ENCODE data around the gene ACY1. TPM values are rescaled to one million over a fixed set of nuclear protein-coding genes. Genes with fewer than 3 reads are reported as not detected.

ACY1 gene
- total RNA-seq, 2 experiments from 2014 or later: 3.3 to 4.0 TPM

DNA sequence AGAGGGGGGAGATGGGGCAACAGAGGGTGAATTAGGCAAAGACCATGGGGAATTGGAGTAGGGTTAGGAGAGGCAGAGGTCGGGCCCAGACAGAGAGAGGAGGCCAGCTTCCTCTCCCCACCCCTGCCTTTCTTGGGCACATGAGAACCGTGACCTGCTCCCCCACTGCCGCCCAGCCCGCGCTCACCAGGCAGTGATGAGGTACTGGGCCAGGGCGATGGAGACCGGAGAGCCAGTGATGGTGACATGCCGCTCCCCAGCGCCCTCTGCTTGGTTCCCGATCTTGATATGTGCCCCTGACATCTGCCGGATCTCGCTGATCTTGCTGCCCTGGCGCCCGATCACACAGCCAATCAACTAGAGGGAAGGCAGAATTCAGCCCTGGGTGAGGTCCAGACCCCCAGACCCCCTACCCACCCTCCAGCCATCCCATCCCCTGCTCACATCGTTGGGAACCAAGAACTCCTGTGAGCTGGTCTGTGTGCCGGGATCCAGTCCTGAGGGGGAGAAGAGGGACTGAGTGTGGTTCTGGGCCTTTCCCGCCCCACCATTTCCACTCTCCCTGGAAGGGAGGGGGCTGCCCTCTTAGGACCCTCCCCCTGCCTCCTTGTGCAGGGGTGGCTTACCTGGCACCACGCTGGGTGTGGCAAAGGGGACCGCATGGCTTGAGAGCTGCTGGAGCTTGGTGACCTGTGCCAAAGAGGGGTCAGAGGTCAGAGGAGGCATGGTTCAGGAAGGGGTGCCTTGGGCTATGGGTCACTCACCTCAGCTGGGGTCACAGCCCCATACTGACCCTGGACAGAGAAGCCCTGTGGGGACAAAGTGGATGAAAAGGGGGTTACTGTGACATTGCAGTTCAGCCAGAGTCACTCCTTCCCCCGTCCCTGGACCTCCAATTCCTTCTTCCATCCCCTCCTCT, 24.5 kb upstream of the ACY1 start:
- ChIA-PET CTCF (ENCODE audit: unreplicated experiment) (no interaction called here), POLR2A (no interaction called here)
- H3K36me3 ChIP-seq (ENCODE audit: insufficient read depth, low read length): no peaks in the 10 kb centered on the region
- no peak overlapping the region for H3K4me3 ChIP-seq (ENCODE audit: low read depth, low read length, poor library complexity, severe bottlenecking)
- intact Hi-C loops (cut with micrococcal nuclease; ENCODE audit: unreplicated experiment): no loop called here
- BruUV-seq (replicated peaks): no TSS peak
- peaks cover 3% of the 10 kb centered on the region for H3K4me1 ChIP-seq (ENCODE audit: insufficient read depth, low read length, poor library complexity, severe bottlenecking)
- no peaks in the 10 kb centered on the region for H3K9me2 ChIP-seq (ENCODE audit: insufficient read depth, low read length)
- no peak for DNase-seq (ENCODE audit: low spot score)
- H3K79me2 ChIP-seq (ENCODE audit: insufficient read depth, low read depth, low read length): no peaks in the 10 kb centered on the region
- no peaks in the 10 kb centered on the region for H3K9me3 ChIP-seq (ENCODE audit: low read length)
- no peak overlapping the region for H2AFZ ChIP-seq (ENCODE audit: low read length)
- H3K27ac ChIP-seq (ENCODE audit: low read depth, low read length, poor library complexity, severe bottlenecking): no peak overlapping the region
- no peaks in the 10 kb centered on the region for H4K20me1 ChIP-seq (ENCODE audit: insufficient read depth, low read length)
- TF ChIP-seq CTCF (conservative IDR thresholded peaks at IDR 0.05; ENCODE audit: low read length) (no peak), EZH2phosphoT487 (IDR thresholded peaks at IDR 0.05; ENCODE audit: borderline replicate concordance, low read depth, low read length) (no peak)
- no peak overlapping the region for H3K4me2 ChIP-seq (ENCODE audit: low read length)

DNA sequence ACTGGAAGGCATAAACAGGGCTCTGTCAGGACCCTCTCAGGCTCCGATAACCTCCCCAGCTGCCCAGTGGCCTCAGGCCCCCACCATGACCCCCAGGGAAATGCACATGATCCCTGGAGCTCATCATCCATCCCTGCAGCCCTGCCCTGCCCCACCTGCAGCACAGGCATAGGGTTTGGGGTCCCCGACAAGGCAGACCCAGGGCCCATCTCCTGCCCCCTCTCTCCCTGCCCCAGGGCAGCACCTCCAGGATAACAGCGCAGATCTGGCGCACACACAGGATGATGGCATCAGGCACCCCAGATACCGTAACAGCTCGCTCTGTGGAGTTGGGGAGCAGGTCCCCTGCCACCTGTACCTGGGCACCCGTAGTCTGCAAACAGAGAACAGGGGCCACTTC, 23.7 kb upstream of the ACY1 start:
- BruUV-seq (replicated peaks): no TSS peak
- Histone ChIP-seq H3K9me2 (ENCODE audit: insufficient read depth, low read length) (no peaks in the 10 kb centered on the region), H3K79me2 (ENCODE audit: insufficient read depth, low read depth, low read length) (no peaks in the 10 kb centered on the region), H4K20me1 (ENCODE audit: insufficient read depth, low read length) (no peaks in the 10 kb centered on the region), H3K36me3 (ENCODE audit: insufficient read depth, low read length) (no peaks in the 10 kb centered on the region), H3K27ac (ENCODE audit: low read depth, low read length, poor library complexity, severe bottlenecking) (no peak overlapping the region), H3K4me3 (ENCODE audit: low read depth, low read length, poor library complexity, severe bottlenecking) (no peak overlapping the region), H3K9me3 (ENCODE audit: low read length) (no peaks in the 10 kb centered on the region), H2AFZ (ENCODE audit: low read length) (no peak overlapping the region), H3K4me2 (ENCODE audit: low read length) (no peak overlapping the region), H3K4me1 (ENCODE audit: insufficient read depth, low read length, poor library complexity, severe bottlenecking) (peaks cover 3% of the 10 kb centered on the region)
- intact Hi-C loops (cut with micrococcal nuclease; ENCODE audit: unreplicated experiment): no loop called here
- ChIA-PET CTCF (ENCODE audit: unreplicated experiment) (no interaction called here), POLR2A (interaction anchor here (0.6 kb wide), 1 partner anchor 70 kb away, joined by 3 read pairs; no protein-coding TSS in a partner anchor)
- no peak for TF ChIP-seq CTCF (conservative IDR thresholded peaks at IDR 0.05; ENCODE audit: low read length)
- TF ChIP-seq EZH2phosphoT487 (IDR thresholded peaks at IDR 0.05; ENCODE audit: borderline replicate concordance, low read depth, low read length): no peak
- DNase-seq (ENCODE audit: low spot score): no peak

DNA sequence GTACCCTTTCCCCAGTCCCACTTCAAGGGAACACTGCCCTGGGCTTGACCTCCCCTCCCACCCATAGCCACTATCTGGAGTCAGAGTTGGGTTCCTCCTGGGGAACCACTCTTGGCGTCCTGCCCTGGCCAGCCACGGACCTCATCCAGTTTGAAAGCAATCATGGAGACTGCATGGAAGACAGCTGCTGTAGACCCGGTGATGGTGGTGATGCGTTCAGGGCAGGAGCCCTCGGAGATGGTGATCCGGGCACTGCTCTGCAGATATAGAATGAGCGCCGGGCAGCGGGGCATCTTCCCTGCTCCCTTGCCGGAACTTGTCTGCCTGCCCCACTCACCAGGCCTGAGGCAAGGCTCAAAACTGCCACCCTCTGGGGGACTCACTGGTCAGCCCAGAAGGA, 22.9 kb upstream of the ACY1 start:
- intact Hi-C loops (cut with micrococcal nuclease; ENCODE audit: unreplicated experiment): no loop called here
- H3K4me3 ChIP-seq (ENCODE audit: low read depth, low read length, poor library complexity, severe bottlenecking): no peak overlapping the region
- H3K9me2 ChIP-seq (ENCODE audit: insufficient read depth, low read length): no peaks in the 10 kb centered on the region
- no peak overlapping the region for H3K4me2 ChIP-seq (ENCODE audit: low read length)
- no TSS peak for BruUV-seq (replicated peaks)
- ChIA-PET POLR2A (no interaction called here), CTCF (ENCODE audit: unreplicated experiment) (no interaction called here)
- H3K36me3 ChIP-seq (ENCODE audit: insufficient read depth, low read length): no peaks in the 10 kb centered on the region
- DNase-seq (ENCODE audit: low spot score): no peak
- H4K20me1 ChIP-seq (ENCODE audit: insufficient read depth, low read length): no peaks in the 10 kb centered on the region
- H3K9me3 ChIP-seq (ENCODE audit: low read length): no peaks in the 10 kb centered on the region
- TF ChIP-seq EZH2phosphoT487 (IDR thresholded peaks at IDR 0.05; ENCODE audit: borderline replicate concordance, low read depth, low read length) (no peak), CTCF (conservative IDR thresholded peaks at IDR 0.05; ENCODE audit: low read length) (no peak)
- H3K4me1 ChIP-seq (ENCODE audit: insufficient read depth, low read length, poor library complexity, severe bottlenecking): peaks cover 3% of the 10 kb centered on the region
- no peak overlapping the region for H2AFZ ChIP-seq (ENCODE audit: low read length)
- H3K27ac ChIP-seq (ENCODE audit: low read depth, low read length, poor library complexity, severe bottlenecking): no peak overlapping the region
- H3K79me2 ChIP-seq (ENCODE audit: insufficient read depth, low read depth, low read length): no peaks in the 10 kb centered on the region

Measured in OCI-LY7 (cell line).